A549 (cell line): ENCODE results near the gene CARD10. TPM values are rescaled to one million over a fixed set of nuclear protein-coding genes. Genes with fewer than 3 reads are reported as not detected.

Experiments used
- ATAC-seq, 2 experiments: fragments of 200-7000 bp in 1 of 2; fragments of >200 bp in 1 of 2; cut with Nextera tagmentation in 1 of 2; cut with Tn5 transposase in 1 of 2; 3 replicates each; pipeline versions ENCODE4 v1.8.0 to v1.9.1; 2018 to 2020; ENCODE audit warnings: mild to moderate bottlenecking in 1 of 2, moderate library complexity in 1 of 2
- CTCF ChIA-PET: fragments of 300-600 bp; sonication (Branson Sonifier 250); formaldehyde crosslinking; extraction: SDS; loops from one replicate; lab custom pipeline; 2021; ENCODE audit warnings: antibody characterized with exemption, inconsistent platforms; lab: Yijun Ruan, JAX
- POLR2A ChIA-PET: fragments of 350-600 bp; formaldehyde crosslinking; extraction: SDS; loops from one replicate; lab custom pipeline; 2021; ENCODE audit warnings: antibody characterized with exemption, inconsistent platforms; lab: Yijun Ruan, JAX
- DNase-seq, 2 experiments: peaks; one replicate each; pipeline versions ENCODE4 v3.0.0 to v3.0.0-alpha.2; 2011 to 2016; ENCODE audit warnings: low read depth in 1 of 2, low spot score in 1 of 2
- FAIRE-seq: peaks from 2 replicates; lab custom pipeline; 2011; peaks lifted over from hg19 to GRCh38; lab: Jason Lieb, UNC
- H3K27ac ChIP-seq, 2 experiments: fragments of >200 bp; sonication (Bioruptor Twin); formaldehyde crosslinking; 3 replicates each; pipeline ENCODE4 v1.5.1; 2016 to 2017
- H3K4me1 ChIP-seq: fragments of >200 bp; sonication (Bioruptor Twin); formaldehyde crosslinking; 3 replicates; pipeline ENCODE4 v1.6.1; 2016
- H3K4me2 ChIP-seq: fragments of >200 bp; sonication (Bioruptor Twin); formaldehyde crosslinking; 3 replicates; pipeline ENCODE4 v1.6.1; 2016
- H3K4me3 ChIP-seq: fragments of >200 bp; sonication (Bioruptor Twin); formaldehyde crosslinking; 3 replicates; pipeline ENCODE4 v1.5.1; 2016
- H3K9me3 ChIP-seq: fragments of >200 bp; sonication (Bioruptor Twin); formaldehyde crosslinking; 3 replicates; pipeline ENCODE4 v1.6.1; 2016
- BCL3 ChIP-seq: fragments of >200 bp; sonication (Bioruptor Twin); formaldehyde crosslinking; IDR thresholded peaks from 3 replicates; pipeline ENCODE4 v1.6.1; 2016
- CBX8 ChIP-seq: fragments of 200-600 bp; sonication (generic); IDR thresholded peaks from 2 replicates; pipeline ENCODE4 v1.6.1; 2016
- CEBPB ChIP-seq, 2 experiments: fragments of >200 bp in 1 of 2; sonication (Bioruptor Twin) in 1 of 2; formaldehyde crosslinking in 1 of 2; IDR thresholded peaks; 2 replicates each; pipeline ENCODE4 v1.6.1; 2012 to 2016
- CHD2 ChIP-seq: fragments of 150-350 bp; IDR thresholded peaks from 2 replicates; pipeline ENCODE4 v1.6.1; 2014; ENCODE audit warnings: low read length; ENCODE audit not compliant: partially characterized antibody
- EHF ChIP-seq: fragments of 250-450 bp; sonication (Bioruptor Pico); IDR thresholded peaks from 2 replicates; pipeline ENCODE4 v1.5.0; 2020; ENCODE audit warnings: mild to moderate bottlenecking
- ESRRA ChIP-seq: fragments of 150-350 bp; IDR thresholded peaks from 2 replicates; pipeline ENCODE4 v1.6.1; 2014; ENCODE audit warnings: mild to moderate bottlenecking, low read length, borderline replicate concordance
- FOXS1 ChIP-seq: fragments of 250-450 bp; sonication (Bioruptor Pico); IDR thresholded peaks from 2 replicates; pipeline ENCODE4 v1.5.0; 2020; ENCODE audit warnings: mild to moderate bottlenecking, moderate library complexity
- HDAC2 ChIP-seq: fragments of 200-600 bp; sonication (generic); IDR thresholded peaks from 2 replicates; pipeline ENCODE4 v1.6.1; 2016
- HEYL ChIP-seq: fragments of 250-450 bp; sonication (Bioruptor Pico); IDR thresholded peaks from 2 replicates; pipeline ENCODE4 v1.8.0; 2021; ENCODE audit warnings: mild to moderate bottlenecking, moderate library complexity
- HOXB13 ChIP-seq: fragments of 250-450 bp; sonication (Bioruptor Pico); IDR thresholded peaks from 2 replicates; pipeline ENCODE4 v1.5.0; 2020; ENCODE audit warnings: low read depth, mild to moderate bottlenecking, moderate library complexity
- KDM1A ChIP-seq: fragments of 200-600 bp; sonication (generic); IDR thresholded peaks from 2 replicates; pipeline ENCODE4 v1.6.1; 2016; ENCODE audit warnings: low read depth, mild to moderate bottlenecking
- KDM5A ChIP-seq: fragments of 200-600 bp; sonication (generic); IDR thresholded peaks from 2 replicates; pipeline ENCODE4 v1.6.1; 2016; ENCODE audit warnings: antibody characterized with exemption, mild to moderate bottlenecking
- MAZ ChIP-seq: fragments of 150-350 bp; IDR thresholded peaks from 2 replicates; pipeline ENCODE4 v1.6.1; 2014; ENCODE audit warnings: antibody characterized with exemption, low read depth, low read length, borderline replicate concordance
- PBX3 ChIP-seq: IDR thresholded peaks from 2 replicates; pipeline ENCODE4 v1.6.1; 2012
- POLR2A ChIP-seq: IDR thresholded peaks from 2 replicates; pipeline ENCODE4 v1.6.1; 2012; ENCODE audit warnings: mild to moderate bottlenecking, low read length
- RAD21 ChIP-seq, 2 experiments: fragments of >200 bp in 1 of 2; sonication (Bioruptor Twin) in 1 of 2; formaldehyde crosslinking in 1 of 2; IDR thresholded peaks in 1 of 2; conservative IDR thresholded peaks in 1 of 2; 2 replicates in 1 of 2; 3 replicates in 1 of 2; pipeline ENCODE4 v1.6.1; 2012 to 2018; ENCODE audit warnings: inconsistent platforms in 1 of 2
- RCOR1 ChIP-seq: fragments of 150-350 bp; IDR thresholded peaks from 2 replicates; pipeline ENCODE4 v1.6.1; 2014; ENCODE audit warnings: antibody characterized with exemption, low read length, low read depth
- RNF2 ChIP-seq: fragments of 200-600 bp; sonication (generic); IDR thresholded peaks from 2 replicates; pipeline ENCODE4 v1.6.1; 2016; ENCODE audit warnings: low read depth, mild to moderate bottlenecking, antibody characterized with exemption, moderate library complexity, borderline replicate concordance
- SREBF2 ChIP-seq: fragments of 450-650 bp; IDR thresholded peaks from 2 replicates; pipeline ENCODE4 v1.6.1; 2014; ENCODE audit warnings: mild to moderate bottlenecking, moderate library complexity
- TFCP2L1 ChIP-seq: fragments of 250-450 bp; sonication (Bioruptor Pico); IDR thresholded peaks from 2 replicates; pipeline ENCODE4 v1.5.0; 2021; ENCODE audit warnings: mild to moderate bottlenecking
- TP53 ChIP-seq: fragments of 250-450 bp; sonication (Bioruptor Pico); IDR thresholded peaks from 2 replicates; pipeline ENCODE4 v1.5.0; 2021; ENCODE audit warnings: mild to moderate bottlenecking, moderate library complexity
- ZC3H11A ChIP-seq: fragments of 450-650 bp; IDR thresholded peaks from 2 replicates; pipeline ENCODE4 v1.6.1; 2014; ENCODE audit warnings: antibody characterized with exemption, mild to moderate bottlenecking
- ZFP36 ChIP-seq: fragments of 450-650 bp; IDR thresholded peaks from 2 replicates; pipeline ENCODE4 v1.6.1; 2014; ENCODE audit warnings: borderline replicate concordance; ENCODE audit not compliant: partially characterized antibody
- WGBS: methylation state at CpG from one replicate; pipeline ENCODE4 v1.1.6; 2017; ENCODE audit errors: missing lambda C conversion rate; 5-methylcytosine and 5-hydroxymethylcytosine counted together
- polyA plus RNA-seq, 4 experiments: library from polyadenylated mRNA; depleted of rRNA in 3 of 4; stranded (reverse); fragments of >200 nt; fragmentation: RNase III in 1 of 4; extraction: RNeasy Plus Mini Kit Qiagen cat#74134 plus additional on column Dnase treatment in 1 of 4; gene quantifications; 2 replicates in 3 of 4; 3 replicates in 1 of 4; pipeline ENCODE4 v1.2.3, GENCODE V29; 2011 to 2017

CARD10 gene
- polyA plus RNA-seq, 2 of the 4 experiments (the other 2 are of a cell fraction): 8.3 to 15.3 TPM

- ATAC-seq (no peak), DNase-seq (no peak), FAIRE-seq (no peak)
- H3K9me3 ChIP-seq: no peaks in the 10 kb centered on the region
- TF ChIP-seq HEYL (CRISPR knock-in tag): no peak
- no peak for TF ChIP-seq CHD2
- no peak for TF ChIP-seq ESRRA
- no peak for TF ChIP-seq POLR2A
- no peak for TF ChIP-seq KDM5A
- no peak for TF ChIP-seq ZC3H11A
- no peak overlapping the region for H3K4me3 ChIP-seq
- H3K4me2 ChIP-seq: no peak overlapping the region
- H3K4me1 ChIP-seq: peaks cover 37% of the 10 kb centered on the region
- ChIA-PET POLR2A (no interaction called here), CTCF (interaction anchor here (1.0 to 1.5 kb wide), 5 partner anchors 10 to 50 kb away, joined by 3 to 9 read pairs (median 3); no protein-coding TSS in a partner anchor)
- 85% methylated on average over 6 of the region's 6 CpGs for WGBS
- peak overlapping the region in 1 of 2 experiments; percentile 90; a peak in 1 of 6 replicates for H3K27ac ChIP-seq
Observed at GRCh38 chr22:37522482-37522881, 3.3 kb upstream of the CARD10 start.

GRCh38 chr22:37521236-37521739 is 2.1 kb upstream of the CARD10 start:
- POLR2A ChIA-PET: no interaction called here
- whole genome bisulfite sequencing: 87% methylated on average over 14 of the region's 14 CpGs
- Histone ChIP-seq H3K4me3 (no peak overlapping the region), H3K27ac (0 out of 6 replicates have a peak overlapping the region, but pooled peaks of 1 of the 2 experiments have one; percentile 23), H3K4me1 (peaks cover 28% of the 10 kb centered on the region), H3K4me2 (no peak overlapping the region), H3K9me3 (no peaks in the 10 kb centered on the region)
- no peak for FAIRE-seq
- TF ChIP-seq CEBPB (IDR thresholded peaks at IDR 0.05) (no peak), SREBF2 (no peak), HDAC2 (no peak), BCL3 (no peak), ZFP36 (no peak), CBX8 (no peak), EHF (CRISPR knock-in tag) (no peak), FOXS1 (CRISPR knock-in tag) (no peak), ZC3H11A (no peak), HOXB13 (no peak), RCOR1 (no peak), PBX3 (no peak), RAD21 (conservative IDR thresholded peaks at IDR 0.05 in 1 of 2, IDR thresholded peaks at IDR 0.05 in 1 of 2) (no peak), RNF2 (no peak), KDM5A (no peak), MAZ (no peak), TFCP2L1 (CRISPR knock-in tag) (no peak)
- no peak for DNase-seq
- CTCF ChIA-PET: interaction anchor here (1.2 to 1.5 kb wide), 3 partner anchors 18 to 49 kb away, joined by 3 to 9 read pairs (median 4); no protein-coding TSS in a partner anchor
- ATAC-seq: no peak

- ATAC-seq: no peak
- Histone ChIP-seq H3K4me2 (no peak overlapping the region), H3K4me1 (peaks cover 23% of the 10 kb centered on the region), H3K4me3 (no peak overlapping the region), H3K9me3 (no peaks in the 10 kb centered on the region)
- CTCF ChIA-PET: interaction anchor here (1.2 to 1.3 kb wide), 2 partner anchors 47 to 48 kb away, joined by 3 to 9 read pairs; no protein-coding TSS in a partner anchor
- peak; percentile 15 for TF ChIP-seq ZFP36
- TF ChIP-seq TP53: no peak
- TF ChIP-seq KDM1A: peak; percentile 34; the same call in 1 of the 2 replicates
- TF ChIP-seq, all 56 proteins: peak for 2
- no peak for FAIRE-seq
- 90% methylated on average over 10 of the region's 10 CpGs for WGBS
- POLR2A ChIA-PET: no interaction called here
- no peak overlapping the region for H3K27ac ChIP-seq
- DNase-seq: no peak
Observed at GRCh38 chr22:37520776-37521191, 1.6 kb upstream of the CARD10 start.
